Measurements from ENCODE around the gene RELA. TPM values are rescaled to one million over a fixed set of nuclear protein-coding genes. Genes with fewer than 3 reads are reported as not detected.

Gene RELA
- total and polyA plus RNA-seq, 2 experiments from 2014 or later, result 18.5 to 22.8 TPM

GRCh38 chr11:65654375-65655349 is 8.1 kb downstream of the RELA start:
- no peak overlapping the region for H3K27ac Mint-ChIP-seq
- Histone ChIP-seq H3K36me3 (ENCODE audit: insufficient read depth) (peaks cover 16% of the 10 kb centered on the region; the same call in 1 of the 2 replicates), H3K4me2 (no peak overlapping the region), H3K9me2 (ENCODE audit: insufficient read depth) (no peaks in the 10 kb centered on the region), H4K20me1 (replicated peaks; ENCODE audit: insufficient read depth) (peaks cover 5% of the 10 kb centered on the region; the same call in 1 of the 2 replicates), H3K79me2 (replicated peaks; ENCODE audit: insufficient read depth) (no peaks in the 10 kb centered on the region), H3K4me1 (ENCODE audit: insufficient read depth) (peaks cover 13% of the 10 kb centered on the region), H2AFZ (no peak overlapping the region), H3F3A (replicated peaks; ENCODE audit: low read depth) (peaks cover 22% of the 10 kb centered on the region), H3K4me3 (no peak overlapping the region), H3K27me3 (ENCODE audit: insufficient read depth) (no peaks in the 10 kb centered on the region), H3K27ac (ENCODE audit: low read depth) (no peak overlapping the region)
- no peak for DNase-seq (ENCODE audit: low spot score)
- no peaks in the 10 kb centered on the region for H3K9me3 Mint-ChIP-seq
- peaks cover 10% of the 10 kb centered on the region for H3K27me3 Mint-ChIP-seq (ENCODE audit: insufficient read depth, low read depth, poor library complexity)
- H3K4me1 Mint-ChIP-seq, result peaks cover 20% of the 10 kb centered on the region
- H3K36me3 Mint-ChIP-seq (ENCODE audit: low read depth), result peaks cover 57% of the 10 kb centered on the region
- no peak for ATAC-seq
- TF ChIP-seq REST (IDR thresholded peaks at IDR 0.05; ENCODE audit: unreplicated experiment) (no peak), ETS1 (IDR thresholded peaks at IDR 0.05) (no peak), EZH2 (IDR thresholded peaks at IDR 0.05; ENCODE audit: low read depth, unreplicated experiment) (no peak), CTCF (conservative IDR thresholded peaks at IDR 0.05; ENCODE audit: low read depth in 2 of 2) (no peak), EZH2phosphoT487 (IDR thresholded peaks at IDR 0.05; ENCODE audit: unreplicated experiment) (no peak), JUNB (IDR thresholded peaks at IDR 0.05; ENCODE audit: unreplicated experiment) (no peak), ZNF331 (CRISPR knock-in tag; IDR thresholded peaks at IDR 0.05; ENCODE audit: low read depth) (no peak), NANOG (IDR thresholded peaks at IDR 0.05; ENCODE audit: borderline replicate concordance) (no peak), ZNF462 (CRISPR knock-in tag; IDR thresholded peaks at IDR 0.05) (no peak), CREB1 (CRISPR knock-in tag; IDR thresholded peaks at IDR 0.05; ENCODE audit: low read depth) (no peak), POLR2AphosphoS5 (IDR thresholded peaks at IDR 0.05; ENCODE audit: low read depth) (no peak), ZNF114 (CRISPR knock-in tag; IDR thresholded peaks at IDR 0.05) (no peak), STAT1 (IDR thresholded peaks at IDR 0.05; ENCODE audit: unreplicated experiment) (no peak)
- no peak overlapping the region for H3K4me3 Mint-ChIP-seq
